ENCODE measurements around the gene C1orf115. TPM values are rescaled to one million over a fixed set of nuclear protein-coding genes. Genes with fewer than 3 reads are reported as not detected.

The C1orf115 gene
- total and polyA plus RNA-seq, 4 donors, result 29.6 to 56.6 (median 40.5) TPM

DNA sequence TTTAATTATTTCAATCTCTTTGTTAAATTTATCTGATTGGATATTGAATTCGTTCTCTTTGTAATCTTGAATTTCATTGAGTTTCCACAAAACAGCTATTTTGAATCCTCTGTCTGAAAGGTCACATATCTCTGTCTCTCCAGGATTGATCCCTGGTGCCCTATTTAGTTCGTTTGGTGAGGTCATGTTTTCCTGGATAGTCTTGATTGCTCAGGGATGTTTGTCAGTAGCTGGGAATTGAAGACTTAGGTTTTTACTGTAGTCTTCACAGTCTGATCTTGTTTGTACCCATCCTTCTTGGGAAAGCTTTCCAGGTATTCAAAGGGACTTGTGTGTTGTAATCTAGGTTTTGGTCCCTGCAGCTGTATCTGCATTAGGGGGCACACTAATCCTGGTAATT, 51.2 kb downstream of the C1orf115 start:
- Histone ChIP-seq H3K36me3 (ENCODE audit: control insufficient read depth in 4 of 4, insufficient read depth in 3 of 4, low read depth in 1 of 4, low read length in 3 of 4) (no peaks in the 10 kb centered on the region), H3K9me3 (ENCODE audit: control insufficient read depth in 4 of 4, low read length in 3 of 4) (no peaks in the 10 kb centered on the region), H3K27ac (ENCODE audit: low read depth in 1 of 2, low read length in 2 of 2) (no peak overlapping the region), H3K4me3 (ENCODE audit: low read depth in 1 of 3, low read length in 3 of 3) (no peak overlapping the region), H3K4me1 (ENCODE audit: control insufficient read depth in 4 of 4, insufficient read depth in 4 of 4, low read length in 3 of 4) (peaks cover 1 to 17% (median 8%) of the 10 kb centered on the region in 4 donors), H3K9ac (ENCODE audit: low read depth in 1 of 2, low read length in 2 of 2) (no peak overlapping the region), H3K27me3 (ENCODE audit: control insufficient read depth in 4 of 4, insufficient read depth in 4 of 4, low read length in 3 of 4) (no peaks in the 10 kb centered on the region)
- DNase-seq (ENCODE audit: low spot score), result no peak
- WGBS, result 25% methylated on average over 2 of the region's 2 CpGs
- TF ChIP-seq ZBTB33 (IDR thresholded peaks at IDR 0.05), result no peak
- TF ChIP-seq HNF4A (conservative IDR thresholded peaks at IDR 0.05), result peak in 1 of 2 donors; percentile 39

GRCh38 chr1:220741825-220742224, 51.7 kb downstream of the C1orf115 start:
- H3K27me3 ChIP-seq (ENCODE audit: control insufficient read depth in 4 of 4, insufficient read depth in 4 of 4, low read length in 3 of 4), result no peaks in the 10 kb centered on the region
- H3K9ac ChIP-seq (ENCODE audit: low read depth in 1 of 2, low read length in 2 of 2), result no peak overlapping the region
- no peak for DNase-seq (ENCODE audit: low spot score)
- H3K36me3 ChIP-seq (ENCODE audit: control insufficient read depth in 4 of 4, insufficient read depth in 3 of 4, low read depth in 1 of 4, low read length in 3 of 4), result no peaks in the 10 kb centered on the region
- TF ChIP-seq HNF4A (conservative IDR thresholded peaks at IDR 0.05), result no peak
- no peak for TF ChIP-seq EGR1 (IDR thresholded peaks at IDR 0.05; ENCODE audit: low read depth in 2 of 2)
- no peak for TF ChIP-seq RAD21 (IDR thresholded peaks at IDR 0.05)
- no peak for TF ChIP-seq NR2F2 (IDR thresholded peaks at IDR 0.05)
- TF ChIP-seq, protein P1, sequence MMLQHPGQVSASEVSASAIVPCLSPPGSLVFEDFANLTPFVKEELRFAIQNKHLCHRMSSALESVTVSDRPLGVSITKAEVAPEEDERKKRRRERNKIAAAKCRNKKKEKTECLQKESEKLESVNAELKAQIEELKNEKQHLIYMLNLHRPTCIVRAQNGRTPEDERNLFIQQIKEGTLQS (IDR thresholded peaks at IDR 0.05), result no peak
- no peak for TF ChIP-seq FOXA2 (IDR thresholded peaks at IDR 0.05)
- TF ChIP-seq CTCF (IDR thresholded peaks at IDR 0.05; ENCODE audit: low read depth, low read length, missing input control), result no peak
- TF ChIP-seq MAX (IDR thresholded peaks at IDR 0.05), result no peak
- TF ChIP-seq HNF4G (IDR thresholded peaks at IDR 0.05), result no peak
- TF ChIP-seq ZBTB33 (IDR thresholded peaks at IDR 0.05), result no peak
- peaks cover 1 to 21% (median 12%) of the 10 kb centered on the region in 4 donors for H3K4me1 ChIP-seq (ENCODE audit: control insufficient read depth in 4 of 4, insufficient read depth in 4 of 4, low read length in 3 of 4)
- H3K27ac ChIP-seq (ENCODE audit: low read depth in 1 of 2, low read length in 2 of 2), result no peak overlapping the region
- H3K4me3 ChIP-seq (ENCODE audit: low read depth in 1 of 3, low read length in 3 of 3), result no peak overlapping the region
- no peaks in the 10 kb centered on the region for H3K9me3 ChIP-seq (ENCODE audit: control insufficient read depth in 4 of 4, low read length in 3 of 4)
- 77% methylated on average over 1 of the region's 1 CpG for WGBS

DNA sequence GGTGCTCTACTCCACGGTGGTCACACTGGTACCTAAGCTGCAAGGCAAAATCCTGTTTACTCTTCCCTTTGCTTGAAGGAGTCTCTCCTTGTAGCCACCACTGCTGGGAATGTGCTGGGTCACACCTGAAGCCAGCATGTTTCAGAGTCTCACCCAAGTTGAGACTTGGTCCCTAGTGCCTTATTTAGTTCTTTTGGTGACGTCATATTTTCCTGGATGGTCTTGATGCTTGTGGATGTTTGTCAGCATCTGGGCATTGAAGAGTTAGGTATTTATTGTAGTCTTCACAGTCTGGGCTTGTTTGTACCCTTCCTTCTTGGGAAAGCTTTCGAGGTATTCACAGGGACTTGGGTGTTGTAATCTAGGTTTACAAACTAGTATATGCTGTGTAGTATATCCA, 52.4 kb downstream of the C1orf115 start:
- Histone ChIP-seq H3K27ac (ENCODE audit: low read depth in 1 of 2, low read length in 2 of 2) (no peak overlapping the region), H3K36me3 (ENCODE audit: control insufficient read depth in 4 of 4, insufficient read depth in 3 of 4, low read depth in 1 of 4, low read length in 3 of 4) (no peaks in the 10 kb centered on the region), H3K4me1 (ENCODE audit: control insufficient read depth in 4 of 4, insufficient read depth in 4 of 4, low read length in 3 of 4) (peaks cover 1 to 28% (median 18%) of the 10 kb centered on the region in 4 donors), H3K27me3 (ENCODE audit: control insufficient read depth in 4 of 4, insufficient read depth in 4 of 4, low read length in 3 of 4) (no peaks in the 10 kb centered on the region), H3K9ac (ENCODE audit: low read depth in 1 of 2, low read length in 2 of 2) (no peak overlapping the region), H3K4me3 (ENCODE audit: low read depth in 1 of 3, low read length in 3 of 3) (no peak overlapping the region), H3K9me3 (ENCODE audit: control insufficient read depth in 4 of 4, low read length in 3 of 4) (no peaks in the 10 kb centered on the region)
- WGBS, result 95% methylated on average over 3 of the region's 3 CpGs
- no peak for DNase-seq (ENCODE audit: low spot score)
- TF ChIP-seq FOXA1 (IDR thresholded peaks at IDR 0.05) (no peak), SP1 (IDR thresholded peaks at IDR 0.05) (no peak), CTCF (IDR thresholded peaks at IDR 0.05; ENCODE audit: low read depth, low read length, missing input control) (no peak), HNF4G (IDR thresholded peaks at IDR 0.05) (no peak), RAD21 (IDR thresholded peaks at IDR 0.05) (no peak), MAX (IDR thresholded peaks at IDR 0.05) (no peak), HNF4A (conservative IDR thresholded peaks at IDR 0.05) (no peak), RXRA (IDR thresholded peaks at IDR 0.05) (no peak), TAF1 (conservative IDR thresholded peaks at IDR 0.05) (no peak), ZBTB33 (IDR thresholded peaks at IDR 0.05) (no peak), YY1 (IDR thresholded peaks at IDR 0.05) (no peak), FOXA2 (IDR thresholded peaks at IDR 0.05) (no peak)
- TF ChIP-seq, protein P1 (IDR thresholded peaks at IDR 0.05), result no peak
